B cell (primary cell): Measurements from ENCODE around the gene CDC40. TPM values are rescaled to one million over a fixed set of nuclear protein-coding genes. Genes with fewer than 3 reads are reported as not detected.

ENCODE experiments used
- ATAC-seq: fragments of 200-7000 bp; cut with Tn5 transposase; one replicate; pipeline ENCODE4 v1.10.0; 2021; ENCODE audit warnings: low read depth, mild to moderate bottlenecking, moderate number of reproducible peaks, moderate library complexity
- CTCF ChIA-PET: fragments of 350-600 bp; sonication (Branson Sonifier 250); formaldehyde crosslinking; loops from one replicate; lab custom pipeline; 2021; ENCODE audit warnings: antibody characterized with exemption, inconsistent platforms; lab: Charles Lee
- POLR2A ChIA-PET: fragments of 350-600 bp; sonication (Branson Sonifier 250); formaldehyde crosslinking; loops from one replicate; lab custom pipeline; 2021; ENCODE audit warnings: antibody characterized with exemption; lab: Charles Lee
- DNase-seq: peaks from one replicate; pipeline ENCODE4 v3.0.0; 2013
- H2AFZ ChIP-seq: 2 replicates; pipeline ENCODE4 v1.6.1; 2012; ENCODE audit warnings: mild to moderate bottlenecking, low read depth, low read length; ENCODE audit not compliant: insufficient read depth, poor library complexity, severe bottlenecking
- H3K27ac ChIP-seq, 2 donors: 1 replicate in 1 of 2; 2 replicates in 1 of 2; pipeline ENCODE4 v1.5.1; 2012 to 2013; ENCODE audit warnings: low read length in 2 of 2, mild to moderate bottlenecking in 2 of 2, moderate library complexity in 1 of 2
- H3K27me3 ChIP-seq, 4 experiments: fragments of 200-600 bp in 1 of 4; sonication (generic) in 1 of 4; replicated peaks in 1 of 4; 1 replicate in 2 of 4; 2 replicates in 2 of 4; pipeline versions ENCODE4 v1.6.1 to v1.7.0; 2013 to 2016; ENCODE audit warnings: low read length in 3 of 4, mild to moderate bottlenecking in 2 of 4, mixed read lengths in 1 of 4, moderate library complexity in 1 of 4; ENCODE audit not compliant: insufficient read depth in 4 of 4, control insufficient read depth in 3 of 4; ENCODE audit errors: control extremely low read depth in 1 of 4
- H3K36me3 ChIP-seq, 2 experiments: replicated peaks in 1 of 2; 1 replicate in 1 of 2; 2 replicates in 1 of 2; pipeline versions ENCODE4 v1.6.1 to v1.7.1; 2013; ENCODE audit warnings: low read length in 1 of 2; ENCODE audit not compliant: insufficient read depth in 2 of 2, control insufficient read depth in 1 of 2; ENCODE audit errors: control extremely low read depth in 1 of 2, extremely low read depth in 1 of 2
- H3K4me1 ChIP-seq, 2 donors: fragments of 200-600 bp in 1 of 2; sonication (generic) in 1 of 2; 1 replicate in 1 of 2; 2 replicates in 1 of 2; pipeline versions ENCODE4 v1.5.1 to v1.6.1; 2013 to 2017; ENCODE audit warnings: low read length in 2 of 2; ENCODE audit not compliant: control insufficient read depth in 2 of 2, insufficient read depth in 2 of 2
- H3K4me2 ChIP-seq: replicated peaks from 2 replicates; pipeline ENCODE3; 2012; ENCODE audit warnings: mild to moderate bottlenecking, low read depth, low read length; ENCODE audit not compliant: poor library complexity, severe bottlenecking
- H3K4me3 ChIP-seq, 5 experiments: fragments of 200-600 bp in 1 of 5; sonication (generic) in 1 of 5; 1 replicate in 3 of 5; 2 replicates in 2 of 5; pipeline versions ENCODE4 v1.5.1 to v1.7.0; 2011 to 2016; ENCODE audit warnings: low read length in 4 of 5, mild to moderate bottlenecking in 4 of 5, low read depth in 2 of 5, control low read depth in 1 of 5, moderate library complexity in 1 of 5; ENCODE audit not compliant: insufficient read depth in 1 of 5; ENCODE audit errors: control extremely low read depth in 1 of 5, extremely low read depth in 1 of 5
- H3K79me2 ChIP-seq: fragments of 200-600 bp; sonication (generic); one replicate; pipeline ENCODE4 v1.6.0; 2016; ENCODE audit warnings: low read length; ENCODE audit not compliant: control insufficient read depth, insufficient read depth
- H3K9ac ChIP-seq: fragments of 200-600 bp; sonication (generic); 2 replicates; pipeline ENCODE4 v1.6.1; 2017; ENCODE audit warnings: mild to moderate bottlenecking, low read length, moderate library complexity
- H3K9me3 ChIP-seq, 3 donors: one replicate each; pipeline versions ENCODE4 v1.6.1 to v1.7.1; 2013; ENCODE audit warnings: low read length in 2 of 3; ENCODE audit not compliant: control insufficient read depth in 2 of 3, insufficient read depth in 1 of 3; ENCODE audit errors: control extremely low read depth in 1 of 3
- H4K20me1 ChIP-seq: 2 replicates; pipeline ENCODE4 v1.6.0; 2012; ENCODE audit warnings: mild to moderate bottlenecking, low read length; ENCODE audit not compliant: insufficient read depth, control insufficient read depth, poor library complexity, severe bottlenecking
- H3K27ac Mint-ChIP-seq: one replicate; pipeline ENCODE4 v1.8.0; 2021; ENCODE audit warnings: mixed read lengths
- H3K27me3 Mint-ChIP-seq: one replicate; pipeline ENCODE4 v1.8.0; 2021; ENCODE audit warnings: mixed read lengths
- H3K4me1 Mint-ChIP-seq: one replicate; pipeline ENCODE4 v1.8.0; 2021; ENCODE audit warnings: mixed read lengths
- H3K4me3 Mint-ChIP-seq: one replicate; pipeline ENCODE4 v1.8.0; 2021; ENCODE audit warnings: mixed read lengths
- H3K9me3 Mint-ChIP-seq: one replicate; pipeline ENCODE4 v1.8.0; 2022; ENCODE audit warnings: mixed read lengths; ENCODE audit not compliant: insufficient read depth
- EZH2 ChIP-seq: IDR thresholded peaks from 2 replicates; pipeline ENCODE4 v1.6.1; 2012; ENCODE audit warnings: borderline replicate concordance, low read depth, mild to moderate bottlenecking, moderate library complexity, low read length; ENCODE audit not compliant: insufficient read depth, poor library complexity, severe bottlenecking
- WGBS: methylation state at CpG from one replicate; pipeline ENCODE4 v1.1.5; 2013; ENCODE audit warnings: missing lambda C conversion rate; ENCODE audit not compliant: insufficient coverage; 5-methylcytosine and 5-hydroxymethylcytosine counted together
- intact Hi-C: fragments of 100-400 bp; cut with micrococcal nuclease; formaldehyde crosslinking; loops from one replicate; pipeline ENCODE4 v1.10.0; 2022
- polyA plus RNA-seq: library from polyadenylated mRNA; depleted of rRNA; stranded (reverse); fragments of >200 nt; gene quantifications from 2 replicates; pipeline ENCODE4 v1.2.3, GENCODE V29; 2012
- total RNA-seq, 2 donors: library from RNA; stranded (reverse); fragments of 120-200 nt in 1 of 2; gene quantifications; 1 replicate in 1 of 2; 2 replicates in 1 of 2; pipeline versions ENCODE4 v1.2.3 to v1.2.4, GENCODE V29; 2013 to 2022
- TF ChIP-seq, protein P1 (sequence below): fragments of 200-600 bp; IDR thresholded peaks from one replicate; pipeline ENCODE4 v1.8.0; 2022; ENCODE audit warnings: antibody characterized with exemption, mild to moderate bottlenecking

CDC40 gene
- total and polyA plus RNA-seq, 2 donors (not counting 1 experiment from before 2014, with no cell fraction given), result 12.7 to 52.4 TPM

DNA sequence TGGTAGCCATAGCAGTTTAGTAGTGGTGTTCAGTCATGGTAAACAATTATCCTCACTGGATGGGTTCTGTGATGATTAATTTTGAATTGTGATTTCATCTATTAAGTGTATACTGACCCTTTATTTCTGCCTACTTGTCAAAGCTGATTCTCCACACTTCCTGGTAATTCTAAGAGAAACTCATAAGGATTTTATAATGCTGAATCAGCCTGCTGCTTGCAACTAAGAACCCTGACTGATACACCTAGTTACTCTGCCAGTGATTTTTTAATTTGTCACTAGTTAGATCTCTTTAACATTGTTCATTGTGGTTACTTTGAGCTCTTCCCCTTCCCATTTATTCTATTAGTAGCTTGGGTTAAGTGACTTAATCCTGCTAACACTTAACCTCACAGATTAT lies 8.6 kb downstream of the CDC40 start:
- TF ChIP-seq EZH2, result no peak
- TF ChIP-seq, protein P1, sequence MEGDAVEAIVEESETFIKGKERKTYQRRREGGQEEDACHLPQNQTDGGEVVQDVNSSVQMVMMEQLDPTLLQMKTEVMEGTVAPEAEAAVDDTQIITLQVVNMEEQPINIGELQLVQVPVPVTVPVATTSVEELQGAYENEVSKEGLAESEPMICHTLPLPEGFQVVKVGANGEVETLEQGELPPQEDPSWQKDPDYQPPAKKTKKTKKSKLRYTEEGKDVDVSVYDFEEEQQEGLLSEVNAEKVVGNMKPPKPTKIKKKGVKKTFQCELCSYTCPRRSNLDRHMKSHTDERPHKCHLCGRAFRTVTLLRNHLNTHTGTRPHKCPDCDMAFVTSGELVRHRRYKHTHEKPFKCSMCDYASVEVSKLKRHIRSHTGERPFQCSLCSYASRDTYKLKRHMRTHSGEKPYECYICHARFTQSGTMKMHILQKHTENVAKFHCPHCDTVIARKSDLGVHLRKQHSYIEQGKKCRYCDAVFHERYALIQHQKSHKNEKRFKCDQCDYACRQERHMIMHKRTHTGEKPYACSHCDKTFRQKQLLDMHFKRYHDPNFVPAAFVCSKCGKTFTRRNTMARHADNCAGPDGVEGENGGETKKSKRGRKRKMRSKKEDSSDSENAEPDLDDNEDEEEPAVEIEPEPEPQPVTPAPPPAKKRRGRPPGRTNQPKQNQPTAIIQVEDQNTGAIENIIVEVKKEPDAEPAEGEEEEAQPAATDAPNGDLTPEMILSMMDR, result no peak
- ATAC-seq (no peak), DNase-seq (no peak)
- Histone ChIP-seq H3K9me3 (no peaks in the 10 kb centered on the region), H3K4me1 (peaks cover 26 to 52% of the 10 kb centered on the region in 2 donors), H3K27me3 (no peaks in the 10 kb centered on the region), H3K79me2 (peaks cover 99% of the 10 kb centered on the region), H2AFZ (no peak overlapping the region), H3K27ac (no peak overlapping the region), H3K4me2 (no peak overlapping the region), H3K9ac (no peak overlapping the region), H4K20me1 (peaks cover 77% of the 10 kb centered on the region), H3K36me3 (peaks cover 8 to 9% of the 10 kb centered on the region in 2 experiments), H3K4me3 (no peak overlapping the region)
- intact Hi-C loops, result loop anchor here (10.0 kb wide), 1 partner anchor 1296 kb away; the partner anchor contains the start of gene REV3L
- Mint-ChIP-seq H3K9me3 (no peaks in the 10 kb centered on the region), H3K4me1 (peaks cover 38% of the 10 kb centered on the region), H3K27me3 (no peaks in the 10 kb centered on the region), H3K4me3 (no peak overlapping the region), H3K27ac (no peak overlapping the region)
- CTCF ChIA-PET, result interaction anchor here (1.0 to 2.0 kb wide), 2 partner anchors 10 to 484 kb away, joined by 3 to 10 read pairs; partner anchors contain the start of gene WASF1
- POLR2A ChIA-PET, result interaction anchor here (0.6 kb wide), 1 partner anchor 16 kb away, joined by 11 read pairs; no protein-coding TSS in a partner anchor

DNA sequence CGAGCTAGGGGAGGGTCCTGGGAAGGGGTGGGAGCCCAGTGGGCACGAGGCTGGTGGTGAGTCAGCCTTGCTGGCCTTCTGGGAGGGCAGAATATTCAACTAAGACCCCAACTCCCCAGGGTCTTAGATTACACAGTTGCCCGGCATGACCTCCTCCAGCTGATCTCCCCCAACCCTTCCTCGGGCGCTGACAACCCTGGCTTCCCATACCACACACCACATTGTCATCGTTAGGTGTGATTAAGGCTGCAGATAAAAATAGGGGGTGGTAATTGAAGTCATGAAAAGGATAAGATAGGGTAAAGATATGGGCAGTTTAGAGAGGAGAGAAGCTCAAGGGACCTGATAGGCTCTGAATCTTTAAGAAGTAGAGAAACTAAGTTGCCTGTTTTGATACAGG lies 10.5 kb downstream of the CDC40 start:
- H3K9me3 Mint-ChIP-seq, result no peaks in the 10 kb centered on the region
- no peak overlapping the region for H3K4me3 ChIP-seq
- no peak overlapping the region for H3K27ac ChIP-seq
- no peak overlapping the region for H2AFZ ChIP-seq
- peaks cover 17% of the 10 kb centered on the region in 2 experiments for H3K36me3 ChIP-seq
- H3K9me3 ChIP-seq, result no peaks in the 10 kb centered on the region
- no peaks in the 10 kb centered on the region for H3K27me3 ChIP-seq
- WGBS, result no CpG with 5 or more reads among the region's 6 CpGs
- ATAC-seq (no peak), DNase-seq (no peak)
- H3K4me1 ChIP-seq, result peaks cover 23 to 46% of the 10 kb centered on the region in 2 donors
- peaks cover 98% of the 10 kb centered on the region for H3K79me2 ChIP-seq
- H3K4me3 Mint-ChIP-seq, result no peak overlapping the region
- ChIA-PET CTCF (no interaction called here), POLR2A (no interaction called here)
- peaks cover 38% of the 10 kb centered on the region for H3K4me1 Mint-ChIP-seq
- H3K9ac ChIP-seq, result no peak overlapping the region
- TF ChIP-seq, protein P1, result no peak
- no peak for TF ChIP-seq EZH2
- intact Hi-C loops, result no loop called here
- H3K4me2 ChIP-seq, result peak overlapping the region; percentile 3
- H3K27me3 Mint-ChIP-seq, result no peaks in the 10 kb centered on the region
- no peak overlapping the region for H3K27ac Mint-ChIP-seq
- peaks cover 73% of the 10 kb centered on the region for H4K20me1 ChIP-seq
